OCI-LY1 (cell line): Measurements from ENCODE around the gene GPR180.

Experiments used
- H2AFZ ChIP-seq: fragments of 200-600 bp; sonication (generic), shearing (Covaris generic); 2 replicates; pipeline ENCODE4 v1.6.0; 2014; ENCODE audit warnings: antibody characterized with exemption, mild to moderate bottlenecking, low read length
- H3F3A ChIP-seq: fragments of 200-600 bp; sonication (generic), shearing (Covaris generic); 2 replicates; pipeline ENCODE4 v1.6.0; 2014; ENCODE audit warnings: mild to moderate bottlenecking, antibody characterized with exemption, low read length, moderate library complexity; ENCODE audit not compliant: insufficient read depth
- H3K27ac ChIP-seq: fragments of 200-600 bp; sonication (generic); 2 replicates; pipeline ENCODE4 v1.5.1; 2014; ENCODE audit warnings: low read length, mixed run types, mild to moderate bottlenecking, low read depth; ENCODE audit not compliant: poor library complexity, severe bottlenecking
- H3K27me3 ChIP-seq: fragments of 200-600 bp; sonication (generic); 2 replicates; pipeline ENCODE4 v1.6.0; 2014; ENCODE audit warnings: antibody characterized with exemption, mild to moderate bottlenecking, low read length, moderate library complexity; ENCODE audit not compliant: insufficient read depth
- H3K36me3 ChIP-seq: fragments of 200-600 bp; sonication (generic); 2 replicates; pipeline ENCODE4 v1.6.1; 2014; ENCODE audit warnings: mild to moderate bottlenecking, antibody characterized with exemption, low read length, moderate library complexity, mixed read lengths; ENCODE audit not compliant: insufficient read depth
- H3K4me1 ChIP-seq: fragments of 200-600 bp; sonication (generic); 2 replicates; pipeline ENCODE4 v1.5.1; 2014; ENCODE audit warnings: mild to moderate bottlenecking, low read length, moderate library complexity; ENCODE audit not compliant: insufficient read depth, severe bottlenecking
- H3K4me2 ChIP-seq: fragments of 200-600 bp; sonication (generic), shearing (Covaris generic); 2 replicates; pipeline ENCODE4 v1.6.1; 2014; ENCODE audit warnings: low read length
- H3K4me3 ChIP-seq: fragments of 200-600 bp; sonication (generic); 2 replicates; pipeline ENCODE4 v1.5.1; 2014; ENCODE audit warnings: low read length, low read depth, mild to moderate bottlenecking, mixed read lengths; ENCODE audit not compliant: poor library complexity, severe bottlenecking
- H3K79me2 ChIP-seq: fragments of 200-600 bp; shearing (Covaris generic); 2 replicates; pipeline ENCODE4 v1.6.1; 2016; ENCODE audit warnings: mixed run types, low read length, mixed read lengths; ENCODE audit not compliant: insufficient read depth
- H3K9ac ChIP-seq: fragments of 200-600 bp; sonication (generic), shearing (Covaris generic); 2 replicates; pipeline ENCODE4 v1.6.1; 2014; ENCODE audit warnings: mild to moderate bottlenecking, low read length, mixed read lengths
- H3K9me2 ChIP-seq: fragments of 200-600 bp; sonication (generic), shearing (Covaris generic); 2 replicates; pipeline ENCODE4 v1.6.1; 2014; ENCODE audit warnings: low read depth, mild to moderate bottlenecking, low read length, mixed read lengths
- H3K9me3 ChIP-seq: fragments of 200-600 bp; shearing (Covaris generic); 2 replicates; pipeline ENCODE4 v1.6.1; 2014; ENCODE audit warnings: low read length, mixed read lengths
- H4K20me1 ChIP-seq: fragments of 200-600 bp; sonication (generic), shearing (Covaris generic); 2 replicates; pipeline ENCODE4 v1.6.0; 2016; ENCODE audit warnings: mild to moderate bottlenecking, low read length; ENCODE audit not compliant: insufficient read depth
- CTCF ChIP-seq: fragments of 200-600 bp; sonication (generic), shearing (Covaris generic); IDR thresholded peaks from 2 replicates; pipeline ENCODE4 v1.5.1; 2017; ENCODE audit warnings: mild to moderate bottlenecking, antibody characterized with exemption, low read length, moderate library complexity, mixed read lengths
- EZH2 ChIP-seq: fragments of 200-600 bp; sonication (generic), shearing (Covaris generic); IDR thresholded peaks from 2 replicates; pipeline ENCODE4 v1.8.0; 2017; ENCODE audit warnings: borderline replicate concordance, mixed run types, mild to moderate bottlenecking, antibody characterized with exemption, low read length, moderate library complexity, mixed read lengths

The GPR180 gene

GRCh38 chr13:94679614-94680013, 78.0 kb downstream of the GPR180 start:
- Histone ChIP-seq H3K9ac (no peak overlapping the region), H3F3A (no peaks in the 10 kb centered on the region), H3K4me2 (no peak overlapping the region), H3K9me3 (no peaks in the 10 kb centered on the region), H3K79me2 (no peaks in the 10 kb centered on the region), H3K9me2 (no peaks in the 10 kb centered on the region), H3K4me3 (no peak overlapping the region), H2AFZ (no peak overlapping the region), H3K27ac (no peak overlapping the region), H3K36me3 (no peaks in the 10 kb centered on the region), H3K4me1 (no peaks in the 10 kb centered on the region), H3K27me3 (no peaks in the 10 kb centered on the region), H4K20me1 (no peaks in the 10 kb centered on the region)
- TF ChIP-seq CTCF (no peak), EZH2 (no peak)

- Histone ChIP-seq H3K27me3 (no peaks in the 10 kb centered on the region), H3K4me1 (no peaks in the 10 kb centered on the region), H3K4me2 (no peak overlapping the region), H3K9me3 (no peaks in the 10 kb centered on the region), H3K27ac (no peak overlapping the region), H3K79me2 (no peaks in the 10 kb centered on the region), H2AFZ (no peak overlapping the region), H3K36me3 (no peaks in the 10 kb centered on the region), H3K9ac (no peak overlapping the region), H3K9me2 (no peaks in the 10 kb centered on the region), H4K20me1 (no peaks in the 10 kb centered on the region), H3F3A (no peaks in the 10 kb centered on the region), H3K4me3 (no peak overlapping the region)
- no peak for TF ChIP-seq CTCF
- TF ChIP-seq EZH2 = no peak
These were observed 80.6 kb downstream of the GPR180 start for GRCh38 chr13:94682229-94682628.

- Histone ChIP-seq H3K9me2 (no peaks in the 10 kb centered on the region), H3K36me3 (no peaks in the 10 kb centered on the region), H3K9me3 (no peaks in the 10 kb centered on the region), H3K27ac (no peak overlapping the region), H3K79me2 (no peaks in the 10 kb centered on the region), H2AFZ (no peak overlapping the region), H3K4me2 (no peak overlapping the region), H3K4me1 (no peaks in the 10 kb centered on the region), H3K9ac (no peak overlapping the region), H3K27me3 (no peaks in the 10 kb centered on the region), H3K4me3 (no peak overlapping the region), H4K20me1 (no peaks in the 10 kb centered on the region), H3F3A (no peaks in the 10 kb centered on the region)
- TF ChIP-seq CTCF = no peak
- no peak for TF ChIP-seq EZH2
These were observed 81.8 kb downstream of the GPR180 start for GRCh38 chr13:94683409-94683808.
